SHP77 treated with DMSO at 0.1 percent for 48 hours (cell line): ENCODE results near the gene PADI4.
"Not testable (repeated sequence)": the region's sequence is repeated elsewhere in the genome, so short reads cannot be mapped to it uniquely, and the experiment has no call there.

Experiments
- DNase-seq: peaks from one replicate; lab custom pipeline; 2025; lab: John Stamatoyannopoulos, UW

PADI4 gene

DNA sequence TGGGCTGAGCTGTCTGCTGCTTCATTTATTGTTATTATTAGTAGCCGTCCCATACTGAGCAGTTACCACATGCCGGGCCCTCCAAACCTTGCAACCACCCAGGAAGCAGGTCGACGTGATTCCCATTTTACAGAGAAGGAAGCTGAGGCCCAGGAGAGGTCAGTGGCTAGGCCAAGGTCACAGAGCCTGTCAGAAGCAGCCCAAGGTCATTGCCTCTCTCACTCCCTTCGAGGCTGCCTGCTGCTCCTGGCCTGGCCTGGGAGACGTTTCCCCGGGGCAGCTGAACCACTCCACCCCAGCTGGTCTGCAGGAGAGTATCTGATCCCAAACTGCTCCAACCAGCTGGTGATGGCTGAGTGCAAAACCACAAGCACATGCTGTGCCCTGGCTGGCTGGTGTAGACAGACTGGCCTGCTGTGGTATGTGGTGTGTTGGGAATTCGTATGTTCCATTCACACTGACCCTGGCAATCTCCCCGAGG, 6.5 kb downstream of the PADI4 start:
- no peak for DNase-seq

DNA sequence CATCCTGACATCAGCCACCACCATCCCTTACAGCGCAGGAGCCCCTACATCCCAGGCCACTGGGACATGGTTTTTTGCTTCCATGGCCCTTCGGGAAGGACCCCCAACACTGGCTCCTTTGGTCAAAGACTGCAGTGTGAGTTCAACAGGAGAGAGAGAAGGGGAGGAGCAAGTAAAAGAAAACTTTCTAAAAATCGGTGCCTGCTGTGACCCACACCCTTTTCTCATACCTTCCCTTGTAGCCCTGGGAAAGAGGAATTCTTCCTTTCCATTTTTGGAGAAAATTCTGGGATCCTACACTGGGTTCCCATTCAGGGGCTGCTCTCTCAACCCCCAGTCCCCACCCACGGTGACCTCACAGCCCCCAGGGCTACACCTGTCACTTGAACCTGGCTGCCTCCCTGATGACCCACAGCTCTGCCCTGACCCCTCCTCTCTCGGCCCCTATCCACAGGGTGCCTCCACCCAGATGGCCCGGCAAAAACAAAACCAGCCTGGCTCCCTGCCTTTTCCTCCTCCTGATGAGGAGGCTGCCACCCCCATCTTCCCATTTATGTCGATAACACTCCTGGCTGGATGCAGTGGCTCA, 7.6 kb downstream of the PADI4 start:
- no peak for DNase-seq

GRCh38 chr1:17316704-17317103, 8.7 kb downstream of the PADI4 start:
- DNase-seq: no peak

DNA sequence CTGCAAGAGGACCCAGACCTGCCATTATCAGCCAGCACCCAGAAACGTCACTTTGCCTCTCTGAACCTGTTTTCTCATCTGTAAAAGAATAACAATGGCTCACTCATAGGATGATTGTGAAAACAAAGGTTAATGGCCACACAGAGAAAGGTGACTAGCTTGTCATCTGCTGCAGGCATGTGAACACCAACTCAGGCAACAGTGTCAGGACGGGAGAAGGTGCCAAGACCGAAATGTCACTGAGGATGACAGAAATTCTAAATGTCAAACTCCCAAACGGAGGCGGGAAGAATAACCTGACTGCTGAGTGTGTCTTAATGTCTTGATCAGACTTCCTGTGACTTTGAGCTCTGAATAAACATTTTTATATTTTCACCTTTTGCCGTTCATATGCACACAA, 10.3 kb downstream of the PADI4 start:
- no peak for DNase-seq

- no peak for DNase-seq
Measured at GRCh38 chr1:17319561-17320350, 11.8 kb downstream of the PADI4 start.

GRCh38 chr1:17321857-17322390, 13.9 kb downstream of the PADI4 start:
- DNase-seq: not testable (repeated sequence)

GRCh38 chr1:17328855-17329254, 20.9 kb downstream of the PADI4 start:
- DNase-seq: no peak

- no peak for DNase-seq
Measured at GRCh38 chr1:17329610-17330009, 21.6 kb downstream of the PADI4 start.

GRCh38 chr1:17330856-17331255, 22.9 kb downstream of the PADI4 start:
- no peak for DNase-seq

DNA sequence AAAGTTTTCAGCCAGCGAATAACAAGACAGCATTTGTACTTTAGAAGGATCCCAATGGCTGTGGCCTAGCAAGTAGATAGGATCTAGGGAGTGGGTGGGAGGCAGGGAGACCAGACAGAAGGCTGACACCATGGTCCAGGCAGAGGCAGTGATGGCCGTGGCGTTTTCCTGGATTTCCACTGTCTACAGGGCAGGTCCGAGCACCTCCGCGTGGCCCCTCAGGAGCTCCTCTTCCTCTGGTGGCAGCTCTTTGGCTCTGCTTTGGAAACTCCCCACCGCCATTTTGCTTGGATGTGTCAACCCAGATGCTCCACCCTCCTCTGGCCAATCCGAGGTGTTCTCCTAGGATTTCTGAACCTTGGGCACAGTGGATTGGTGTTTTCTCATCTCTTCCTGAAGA, 25.1 kb downstream of the PADI4 start:
- no peak for DNase-seq

DNA sequence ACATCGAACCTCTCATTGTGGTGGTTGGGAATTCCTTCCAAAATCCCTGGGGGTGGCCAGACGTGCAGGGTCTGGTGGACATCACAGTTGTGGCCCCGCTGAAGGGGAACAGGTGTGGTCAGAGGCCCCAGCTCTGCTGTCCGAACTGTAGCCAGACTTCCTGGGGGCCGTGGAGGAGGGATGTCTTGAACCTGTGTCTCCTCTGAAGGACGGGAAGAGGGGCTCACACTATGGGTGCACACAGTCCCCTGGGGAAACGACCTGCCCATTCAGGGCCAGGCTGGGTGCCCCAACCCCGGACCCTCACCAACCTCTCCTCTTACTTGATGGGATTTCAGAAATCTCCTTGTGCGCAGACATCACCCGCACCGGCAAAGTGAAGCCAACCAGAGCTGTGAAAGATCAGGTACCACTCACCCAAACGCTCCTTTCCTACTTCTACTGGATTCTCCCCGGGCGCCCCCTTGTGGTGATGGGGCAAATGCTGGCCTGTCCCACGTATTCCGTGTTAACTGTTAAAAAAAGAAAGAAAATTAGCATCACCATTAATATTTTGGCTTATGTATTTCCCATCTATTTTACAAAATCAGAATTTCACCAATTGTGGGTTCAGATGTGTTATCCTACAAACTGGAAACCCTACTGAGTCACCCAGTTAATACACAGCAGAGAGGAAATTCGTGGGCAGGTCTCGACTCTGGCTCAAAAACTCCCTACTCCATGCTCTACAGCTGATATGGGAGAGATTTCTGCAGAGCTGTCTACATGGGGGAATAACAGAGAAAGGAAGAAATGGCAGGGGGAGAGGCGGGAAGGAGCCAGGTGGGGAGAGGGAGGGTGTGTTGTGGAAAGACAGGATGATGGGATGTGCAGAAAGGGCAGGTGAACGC, 28.1 kb downstream of the PADI4 start:
- DNase-seq: no peak

GRCh38 chr1:17338706-17339493, 30.9 kb downstream of the PADI4 start:
- no peak for DNase-seq

- DNase-seq: no peak
Measured at GRCh38 chr1:17339521-17339920, 31.5 kb downstream of the PADI4 start.

DNA sequence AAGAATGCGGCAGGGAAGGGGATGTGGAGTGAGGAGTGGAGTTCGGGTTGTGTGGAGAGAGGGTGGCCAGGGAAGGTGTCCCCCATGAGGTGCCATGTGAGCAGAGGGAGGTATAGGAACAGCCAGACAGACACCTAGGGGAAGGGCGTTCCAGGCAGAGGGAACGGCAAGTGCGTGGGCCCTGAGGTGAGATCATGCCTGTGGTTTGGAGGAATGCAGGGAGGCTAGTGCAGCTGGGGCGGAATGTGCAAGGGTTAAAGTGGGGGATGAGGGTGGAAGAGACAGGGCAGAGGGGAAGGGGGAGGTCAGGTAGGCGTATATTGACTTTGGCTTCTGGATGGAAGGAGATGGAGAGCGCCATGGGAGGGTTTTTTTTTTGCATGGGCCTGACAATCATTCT, 32.4 kb downstream of the PADI4 start:
- no peak for DNase-seq

GRCh38 chr1:17342014-17342441, 34.0 kb downstream of the PADI4 start:
- DNase-seq: no peak

DNA sequence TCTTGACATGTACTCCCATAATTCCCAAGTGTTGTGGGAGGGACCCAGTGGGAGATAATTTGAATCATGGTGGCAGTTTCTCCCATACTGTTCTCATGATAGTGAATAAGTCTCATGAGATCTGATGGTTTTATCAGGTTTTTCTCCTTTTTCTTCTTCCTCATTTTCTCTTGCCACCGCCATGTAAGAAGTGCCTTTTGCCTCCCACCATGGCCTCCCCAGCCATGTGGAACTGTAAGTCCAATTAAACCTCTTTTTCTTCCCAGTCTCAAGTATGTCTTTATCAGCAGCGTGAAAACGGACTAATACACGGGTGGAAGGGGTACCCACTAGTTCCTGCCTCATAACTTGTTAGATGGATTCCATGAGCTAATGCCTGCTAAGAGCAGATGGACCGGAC, 37.5 kb downstream of the PADI4 start:
- not testable (repeated sequence) for DNase-seq

GRCh38 chr1:17346046-17346789, 38.2 kb downstream of the PADI4 start:
- DNase-seq: no peak

GRCh38 chr1:17347769-17348592, 40.0 kb downstream of the PADI4 start:
- DNase-seq: no peak

DNA sequence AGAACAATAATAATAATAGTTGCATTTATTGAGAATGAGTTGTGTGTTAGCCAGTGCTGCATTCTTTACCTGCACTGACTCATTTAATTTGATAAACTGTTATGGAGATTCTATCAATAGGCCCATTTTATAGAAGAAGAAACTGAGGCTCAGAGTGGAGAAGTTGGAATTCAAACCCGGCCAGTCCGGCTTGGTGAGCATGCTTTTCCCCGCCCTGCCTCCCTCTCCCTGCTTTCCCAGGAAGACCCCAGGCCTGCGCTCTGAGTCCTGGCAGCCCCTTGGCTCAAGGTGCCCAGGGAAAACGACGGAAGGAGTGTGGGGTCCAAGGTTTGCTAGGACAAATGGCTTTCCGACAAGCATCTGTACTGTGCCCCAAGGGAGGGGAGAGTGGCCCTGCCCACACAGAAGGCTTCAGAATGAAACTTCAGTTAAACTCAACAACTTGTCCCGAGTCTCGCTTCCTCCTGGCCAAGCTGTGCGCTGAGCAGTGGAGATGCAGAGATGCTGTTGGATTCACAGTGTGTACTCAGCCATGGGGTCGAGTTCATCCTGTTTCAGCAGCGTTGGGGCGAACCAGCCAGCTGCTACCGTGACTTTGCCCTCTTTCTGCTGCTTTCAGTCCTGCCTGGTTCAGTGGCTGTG, 40.7 kb downstream of the PADI4 start:
- no peak for DNase-seq
